ENCODE data around the gene RIMBP2.

The RIMBP2 gene

GRCh38 chr12:130537655-130538054 lies 178.4 kb downstream of the RIMBP2 start:
- Histone ChIP-seq H3K27me3 (replicated peaks in 2 of 5; ENCODE audit: control insufficient read depth in 4 of 5, insufficient read depth in 5 of 5, low read length in 4 of 5) (peaks cover 0 to 4% (median 0%) of the 10 kb centered on the region in 5 experiments), H3K36me3 (ENCODE audit: control insufficient read depth in 4 of 4, insufficient read depth in 4 of 4, low read length in 3 of 4) (no peaks in the 10 kb centered on the region), H3K4me1 (ENCODE audit: control extremely low read depth in 1 of 4, control insufficient read depth in 4 of 4, insufficient read depth in 4 of 4, low read length in 3 of 4) (no peaks in the 10 kb centered on the region), H3K9me3 (ENCODE audit: control extremely low read depth in 1 of 5, control insufficient read depth in 4 of 5, insufficient read depth in 2 of 5, low read depth in 1 of 5, low read length in 4 of 5) (peaks cover 0 to 4% (median 0%) of the 10 kb centered on the region in 5 experiments), H3K4me3 (ENCODE audit: control insufficient read depth in 1 of 7, extremely low read depth in 1 of 7, insufficient read depth in 4 of 7, low read depth in 2 of 7, low read length in 6 of 7) (no peak overlapping the region), H3K27ac (ENCODE audit: insufficient read depth in 1 of 2, low read depth in 1 of 2, low read length in 2 of 2, poor library complexity in 1 of 2, severe bottlenecking in 2 of 2) (no peak overlapping the region)
- CTCF ChIA-PET = no interaction called here
- POLR2A ChIA-PET = no interaction called here
- DNase-seq = no peak
- WGBS (ENCODE audit: insufficient coverage) = 49% methylated on average over 3 of the region's 3 CpGs

GRCh38 chr12:130537051-130537450 lies 179.0 kb downstream of the RIMBP2 start:
- no peak overlapping the region for H3K27ac ChIP-seq (ENCODE audit: insufficient read depth in 1 of 2, low read depth in 1 of 2, low read length in 2 of 2, poor library complexity in 1 of 2, severe bottlenecking in 2 of 2)
- 94% methylated on average over 6 of the region's 6 CpGs for WGBS (ENCODE audit: insufficient coverage)
- no peak overlapping the region for H3K4me3 ChIP-seq (ENCODE audit: control insufficient read depth in 1 of 7, extremely low read depth in 1 of 7, insufficient read depth in 4 of 7, low read depth in 2 of 7, low read length in 6 of 7)
- no peaks in the 10 kb centered on the region for H3K4me1 ChIP-seq (ENCODE audit: control extremely low read depth in 1 of 4, control insufficient read depth in 4 of 4, insufficient read depth in 4 of 4, low read length in 3 of 4)
- H3K27me3 ChIP-seq (replicated peaks in 2 of 5; ENCODE audit: control insufficient read depth in 4 of 5, insufficient read depth in 5 of 5, low read length in 4 of 5) = peaks cover 0 to 4% (median 0%) of the 10 kb centered on the region in 5 experiments
- ChIA-PET CTCF (no interaction called here), POLR2A (no interaction called here)
- DNase-seq = no peak
- peaks cover 0 to 4% (median 0%) of the 10 kb centered on the region in 5 experiments for H3K9me3 ChIP-seq (ENCODE audit: control extremely low read depth in 1 of 5, control insufficient read depth in 4 of 5, insufficient read depth in 2 of 5, low read depth in 1 of 5, low read length in 4 of 5)
- no peaks in the 10 kb centered on the region for H3K36me3 ChIP-seq (ENCODE audit: control insufficient read depth in 4 of 4, insufficient read depth in 4 of 4, low read length in 3 of 4)

- Histone ChIP-seq H3K4me1 (ENCODE audit: control extremely low read depth in 1 of 4, control insufficient read depth in 4 of 4, insufficient read depth in 4 of 4, low read length in 3 of 4) (no peaks in the 10 kb centered on the region), H3K4me3 (ENCODE audit: control insufficient read depth in 1 of 7, extremely low read depth in 1 of 7, insufficient read depth in 4 of 7, low read depth in 2 of 7, low read length in 6 of 7) (no peak overlapping the region), H3K27me3 (replicated peaks in 2 of 5; ENCODE audit: control insufficient read depth in 4 of 5, insufficient read depth in 5 of 5, low read length in 4 of 5) (peaks cover 0 to 2% (median 0%) of the 10 kb centered on the region in 5 experiments), H3K36me3 (ENCODE audit: control insufficient read depth in 4 of 4, insufficient read depth in 4 of 4, low read length in 3 of 4) (no peaks in the 10 kb centered on the region), H3K9me3 (ENCODE audit: control extremely low read depth in 1 of 5, control insufficient read depth in 4 of 5, insufficient read depth in 2 of 5, low read depth in 1 of 5, low read length in 4 of 5) (peaks cover 0 to 1% (median 0%) of the 10 kb centered on the region in 5 experiments), H3K27ac (ENCODE audit: insufficient read depth in 1 of 2, low read depth in 1 of 2, low read length in 2 of 2, poor library complexity in 1 of 2, severe bottlenecking in 2 of 2) (no peak overlapping the region)
- POLR2A ChIA-PET = no interaction called here
- CTCF ChIA-PET = no interaction called here
- no peak for DNase-seq
Measured at GRCh38 chr12:130530429-130530828, 185.7 kb downstream of the RIMBP2 start.

- H3K36me3 ChIP-seq (ENCODE audit: control insufficient read depth in 4 of 4, insufficient read depth in 4 of 4, low read length in 3 of 4) = no peaks in the 10 kb centered on the region
- WGBS (ENCODE audit: insufficient coverage) = 94% methylated on average over 4 of the region's 4 CpGs
- H3K4me3 ChIP-seq (ENCODE audit: control insufficient read depth in 1 of 7, extremely low read depth in 1 of 7, insufficient read depth in 4 of 7, low read depth in 2 of 7, low read length in 6 of 7) = no peak overlapping the region
- no peak for DNase-seq
- H3K27ac ChIP-seq (ENCODE audit: insufficient read depth in 1 of 2, low read depth in 1 of 2, low read length in 2 of 2, poor library complexity in 1 of 2, severe bottlenecking in 2 of 2) = no peak overlapping the region
- POLR2A ChIA-PET = no interaction called here
- peaks cover 0 to 2% (median 0%) of the 10 kb centered on the region in 5 experiments for H3K27me3 ChIP-seq (replicated peaks in 2 of 5; ENCODE audit: control insufficient read depth in 4 of 5, insufficient read depth in 5 of 5, low read length in 4 of 5)
- H3K4me1 ChIP-seq (ENCODE audit: control extremely low read depth in 1 of 4, control insufficient read depth in 4 of 4, insufficient read depth in 4 of 4, low read length in 3 of 4) = no peaks in the 10 kb centered on the region
- peaks cover 0 to 1% (median 0%) of the 10 kb centered on the region in 5 experiments for H3K9me3 ChIP-seq (ENCODE audit: control extremely low read depth in 1 of 5, control insufficient read depth in 4 of 5, insufficient read depth in 2 of 5, low read depth in 1 of 5, low read length in 4 of 5)
- CTCF ChIA-PET = no interaction called here
Measured at GRCh38 chr12:130529781-130530180, 186.3 kb downstream of the RIMBP2 start.

- WGBS (ENCODE audit: insufficient coverage) = no CpG with 5 or more reads among the region's 2 CpGs
- Histone ChIP-seq H3K4me3 (ENCODE audit: control insufficient read depth in 1 of 7, extremely low read depth in 1 of 7, insufficient read depth in 4 of 7, low read depth in 2 of 7, low read length in 6 of 7) (no peak overlapping the region), H3K9me3 (ENCODE audit: control extremely low read depth in 1 of 5, control insufficient read depth in 4 of 5, insufficient read depth in 2 of 5, low read depth in 1 of 5, low read length in 4 of 5) (peaks cover 0 to 1% (median 0%) of the 10 kb centered on the region in 5 experiments), H3K27me3 (replicated peaks in 2 of 5; ENCODE audit: control insufficient read depth in 4 of 5, insufficient read depth in 5 of 5, low read length in 4 of 5) (peaks cover 0 to 2% (median 0%) of the 10 kb centered on the region in 5 experiments), H3K27ac (ENCODE audit: insufficient read depth in 1 of 2, low read depth in 1 of 2, low read length in 2 of 2, poor library complexity in 1 of 2, severe bottlenecking in 2 of 2) (no peak overlapping the region), H3K4me1 (ENCODE audit: control extremely low read depth in 1 of 4, control insufficient read depth in 4 of 4, insufficient read depth in 4 of 4, low read length in 3 of 4) (no peaks in the 10 kb centered on the region), H3K36me3 (ENCODE audit: control insufficient read depth in 4 of 4, insufficient read depth in 4 of 4, low read length in 3 of 4) (no peaks in the 10 kb centered on the region)
- ChIA-PET POLR2A (no interaction called here), CTCF (no interaction called here)
- DNase-seq = no peak
Measured at GRCh38 chr12:130527239-130527638, 188.9 kb downstream of the RIMBP2 start.

GRCh38 chr12:130526813-130527212 lies 189.3 kb downstream of the RIMBP2 start:
- no peak overlapping the region for H3K4me3 ChIP-seq (ENCODE audit: control insufficient read depth in 1 of 7, extremely low read depth in 1 of 7, insufficient read depth in 4 of 7, low read depth in 2 of 7, low read length in 6 of 7)
- ChIA-PET POLR2A (no interaction called here), CTCF (no interaction called here)
- no peak overlapping the region for H3K27ac ChIP-seq (ENCODE audit: insufficient read depth in 1 of 2, low read depth in 1 of 2, low read length in 2 of 2, poor library complexity in 1 of 2, severe bottlenecking in 2 of 2)
- no peaks in the 10 kb centered on the region for H3K4me1 ChIP-seq (ENCODE audit: control extremely low read depth in 1 of 4, control insufficient read depth in 4 of 4, insufficient read depth in 4 of 4, low read length in 3 of 4)
- H3K9me3 ChIP-seq (ENCODE audit: control extremely low read depth in 1 of 5, control insufficient read depth in 4 of 5, insufficient read depth in 2 of 5, low read depth in 1 of 5, low read length in 4 of 5) = peaks cover 0 to 1% (median 0%) of the 10 kb centered on the region in 5 experiments
- whole genome bisulfite sequencing (ENCODE audit: insufficient coverage) = 7% methylated on average over 5 of the region's 6 CpGs
- DNase-seq = peak; percentile 2 to 49 (median 24)
- no peaks in the 10 kb centered on the region for H3K36me3 ChIP-seq (ENCODE audit: control insufficient read depth in 4 of 4, insufficient read depth in 4 of 4, low read length in 3 of 4)
- peaks cover 0 to 2% (median 0%) of the 10 kb centered on the region in 5 experiments for H3K27me3 ChIP-seq (replicated peaks in 2 of 5; ENCODE audit: control insufficient read depth in 4 of 5, insufficient read depth in 5 of 5, low read length in 4 of 5)

- no peak for DNase-seq
- ChIA-PET POLR2A (interaction anchor here (0.7 kb wide), 1 partner anchor 28 kb away, joined by 5 read pairs; no protein-coding TSS in a partner anchor), CTCF (no interaction called here)
- Histone ChIP-seq H3K4me3 (ENCODE audit: control insufficient read depth in 1 of 7, extremely low read depth in 1 of 7, insufficient read depth in 4 of 7, low read depth in 2 of 7, low read length in 6 of 7) (no peak overlapping the region), H3K27ac (ENCODE audit: insufficient read depth in 1 of 2, low read depth in 1 of 2, low read length in 2 of 2, poor library complexity in 1 of 2, severe bottlenecking in 2 of 2) (no peak overlapping the region), H3K9me3 (ENCODE audit: control extremely low read depth in 1 of 5, control insufficient read depth in 4 of 5, insufficient read depth in 2 of 5, low read depth in 1 of 5, low read length in 4 of 5) (peaks cover 0 to 1% (median 0%) of the 10 kb centered on the region in 5 experiments), H3K4me1 (ENCODE audit: control extremely low read depth in 1 of 4, control insufficient read depth in 4 of 4, insufficient read depth in 4 of 4, low read length in 3 of 4) (no peaks in the 10 kb centered on the region), H3K27me3 (replicated peaks in 2 of 5; ENCODE audit: control insufficient read depth in 4 of 5, insufficient read depth in 5 of 5, low read length in 4 of 5) (peaks cover 0 to 2% (median 0%) of the 10 kb centered on the region in 5 experiments), H3K36me3 (ENCODE audit: control insufficient read depth in 4 of 4, insufficient read depth in 4 of 4, low read length in 3 of 4) (no peaks in the 10 kb centered on the region)
- WGBS (ENCODE audit: insufficient coverage) = 84% methylated on average over 8 of the region's 10 CpGs
Measured at GRCh38 chr12:130525384-130526172, 190.5 kb downstream of the RIMBP2 start.
